Activated gamma-delta T cell treated with Interleukin-2 at 50 U/mL for 16 hours (primary cell): ENCODE measurements around the gene PEX11B.
"Not testable (repeated sequence)": the region's sequence is repeated elsewhere in the genome, so short reads cannot be mapped to it uniquely, and the experiment has no call there.

Experiments used
- DNase-seq: peaks from one replicate; pipeline ENCODE4 v3.0.0-alpha.2; 2020

PEX11B gene

DNA sequence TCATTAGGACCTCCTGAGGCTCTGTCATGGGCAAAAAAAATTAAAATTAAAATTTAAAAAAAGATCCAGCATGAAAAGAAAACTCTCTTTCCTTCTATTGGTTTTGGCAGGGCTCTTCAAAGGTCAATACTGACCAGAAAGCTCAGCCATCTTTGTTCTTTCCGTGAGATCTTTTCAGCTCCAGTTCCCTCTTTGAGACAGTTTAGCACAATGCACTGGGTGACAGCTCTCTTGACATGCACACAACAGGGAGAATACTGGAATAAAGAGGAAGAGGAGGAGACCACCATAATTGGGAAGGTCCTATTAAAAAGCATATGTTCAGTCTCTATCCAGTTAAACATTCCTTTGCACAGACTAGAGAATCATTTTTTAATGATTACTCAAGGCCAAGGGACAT is 33.0 kb upstream of the PEX11B start:
- DNase-seq = no peak

DNA sequence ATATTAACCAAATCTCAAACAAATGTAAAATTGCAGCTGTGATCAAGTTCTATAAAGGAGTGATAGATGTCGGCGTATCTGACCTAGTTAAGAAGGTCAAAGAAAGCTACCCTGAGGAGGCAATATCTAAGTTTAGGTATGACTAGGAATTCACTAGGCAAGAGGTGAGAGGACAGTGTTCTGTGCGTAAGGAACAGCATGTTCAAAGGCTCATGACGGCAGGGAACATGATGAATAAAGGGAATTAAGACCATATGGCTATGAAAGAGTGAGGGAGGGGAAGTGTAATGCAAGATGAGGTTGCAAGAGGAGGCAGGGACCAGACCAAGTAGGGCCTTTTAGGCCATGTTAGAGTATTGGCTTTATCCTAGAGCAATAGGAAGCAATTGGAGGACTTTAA is 30.7 kb upstream of the PEX11B start:
- no peak for DNase-seq

DNA sequence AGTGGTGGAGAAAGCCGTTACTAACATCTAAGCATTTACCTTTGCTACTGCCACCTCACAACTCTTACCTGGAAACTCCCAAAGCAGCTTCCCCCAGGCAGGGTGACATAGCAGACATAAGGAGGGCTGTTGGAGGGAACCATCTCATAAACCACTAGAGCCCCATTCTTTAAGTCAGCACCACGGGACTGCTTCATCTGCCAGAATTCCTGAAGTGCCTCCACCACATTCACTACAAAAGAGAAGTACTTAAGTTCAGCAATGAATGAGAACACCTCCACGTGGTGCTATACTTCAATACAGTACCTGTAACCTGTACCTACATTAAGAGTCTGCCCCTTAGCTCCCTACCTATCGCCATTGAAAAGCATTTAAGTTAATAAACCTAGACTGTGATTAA is 29.0 kb upstream of the PEX11B start:
- DNase-seq = no peak

DNA sequence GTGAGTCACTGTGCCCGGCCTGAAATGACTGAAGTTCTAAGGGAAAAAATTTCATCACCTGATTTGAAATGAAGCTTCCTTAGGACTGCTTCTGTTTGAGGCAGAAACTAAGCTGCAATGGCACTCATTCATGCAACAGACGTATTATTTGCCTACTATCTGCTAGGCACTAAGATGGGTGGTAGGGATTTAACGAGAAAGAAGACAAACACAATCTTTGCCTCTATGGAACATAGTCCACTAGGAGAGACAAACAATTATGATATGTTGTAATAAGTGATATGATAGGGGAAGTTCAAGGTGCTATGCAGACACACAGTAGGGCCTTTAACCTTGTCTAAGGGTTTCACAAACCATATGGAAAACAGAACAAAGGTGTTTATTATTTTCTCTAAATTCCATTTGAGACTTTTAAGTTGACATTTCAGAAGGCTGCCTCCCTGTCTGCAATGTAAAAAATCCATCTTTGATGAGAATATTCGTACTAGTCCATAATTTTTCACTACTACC is 28.0 kb upstream of the PEX11B start:
- DNase-seq = no peak

DNA sequence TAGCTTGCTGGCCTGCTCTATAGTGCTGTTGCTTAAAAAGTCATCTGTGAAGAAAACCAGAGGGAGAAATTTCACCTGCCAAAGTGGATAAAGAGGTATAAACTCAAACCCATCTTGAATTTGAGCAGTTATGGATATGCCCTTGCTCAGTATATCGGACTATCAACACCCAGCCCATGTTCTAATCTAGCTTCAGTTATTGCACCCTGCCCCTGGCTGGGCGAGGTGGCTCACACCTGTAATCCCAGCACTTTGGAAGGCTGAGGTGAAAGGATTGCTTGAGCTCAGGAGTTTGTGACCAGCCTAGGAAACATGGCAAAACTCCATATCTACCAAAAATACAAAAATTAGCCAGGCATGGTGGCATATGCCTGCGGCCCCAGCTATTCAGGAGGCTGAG is 26.0 kb upstream of the PEX11B start:
- DNase-seq = no peak

DNA sequence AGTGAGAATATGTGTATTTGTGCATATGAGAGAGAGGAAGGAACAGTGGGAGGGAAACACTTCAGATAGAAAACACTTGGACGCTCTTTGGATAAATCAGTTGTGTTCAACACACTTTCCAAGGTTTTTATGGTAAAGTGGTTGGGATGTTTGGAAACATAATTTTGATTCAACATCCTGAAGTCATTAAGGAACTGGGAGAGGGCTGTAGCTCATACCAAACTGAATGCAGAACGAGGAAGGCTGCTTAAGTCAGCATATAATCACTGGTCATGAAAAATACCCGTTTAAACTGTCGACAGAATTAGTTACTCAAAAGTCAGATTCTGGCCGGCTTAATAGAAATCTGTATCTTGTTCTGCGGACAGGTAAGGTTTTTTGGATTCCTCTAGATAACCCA is 24.4 kb upstream of the PEX11B start:
- no peak for DNase-seq

DNA sequence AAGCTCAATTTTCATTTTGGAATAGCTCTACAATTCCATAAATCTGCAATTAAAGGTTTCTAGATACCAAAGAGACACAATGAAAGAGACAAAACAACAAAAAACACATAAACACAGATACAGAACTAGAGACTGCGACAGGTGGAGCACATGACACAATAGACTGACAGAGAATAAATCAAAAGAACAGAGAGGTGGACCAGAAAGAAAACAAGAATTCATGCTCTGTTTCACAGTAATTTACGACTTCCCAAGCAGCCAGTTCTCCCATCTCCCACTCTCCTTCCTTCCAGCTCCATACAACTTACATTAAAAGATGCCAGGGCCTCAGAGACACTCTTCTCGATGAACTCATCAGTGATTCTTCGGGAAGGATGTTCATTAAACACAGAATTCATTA is 23.9 kb upstream of the PEX11B start:
- no peak for DNase-seq

DNA sequence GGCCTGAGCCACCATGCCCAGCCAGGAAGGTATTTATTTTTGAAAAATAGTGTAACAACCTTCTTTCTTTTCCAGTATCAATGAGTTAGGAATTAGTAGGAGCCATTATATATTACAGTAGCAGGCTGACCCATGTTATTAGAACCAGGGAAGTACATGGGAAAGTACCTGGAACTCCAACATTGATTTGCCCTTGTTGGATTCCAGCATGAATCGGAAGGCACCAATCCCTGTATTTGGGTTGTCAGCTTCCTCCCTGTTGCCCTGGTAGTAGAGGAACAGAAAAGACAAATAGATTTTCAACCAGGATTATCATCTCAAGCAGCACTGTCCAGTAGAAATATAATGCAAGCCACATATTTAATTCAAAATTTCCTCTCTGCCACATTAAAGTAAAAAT is 18.9 kb upstream of the PEX11B start:
- DNase-seq = no peak

DNA sequence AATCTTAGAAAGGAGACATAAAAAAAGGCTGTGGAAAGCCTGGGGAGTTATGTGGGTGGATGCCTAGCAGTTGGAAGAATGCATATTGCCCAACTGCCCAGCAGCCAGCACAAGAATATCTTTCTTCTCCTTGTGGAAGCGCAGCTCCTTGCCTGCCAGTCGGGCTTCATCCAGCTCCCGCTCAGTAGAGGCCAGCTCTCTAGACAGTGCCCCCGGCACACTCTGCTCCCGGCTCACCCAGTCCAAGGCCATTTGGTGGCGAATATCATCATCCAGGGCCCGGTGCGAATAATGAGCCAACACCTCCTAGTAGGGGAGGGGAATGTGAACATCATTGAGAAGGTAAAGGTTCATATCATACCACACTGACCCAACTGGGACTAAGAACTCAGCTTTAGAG is 17.7 kb upstream of the PEX11B start:
- DNase-seq = no peak

DNA sequence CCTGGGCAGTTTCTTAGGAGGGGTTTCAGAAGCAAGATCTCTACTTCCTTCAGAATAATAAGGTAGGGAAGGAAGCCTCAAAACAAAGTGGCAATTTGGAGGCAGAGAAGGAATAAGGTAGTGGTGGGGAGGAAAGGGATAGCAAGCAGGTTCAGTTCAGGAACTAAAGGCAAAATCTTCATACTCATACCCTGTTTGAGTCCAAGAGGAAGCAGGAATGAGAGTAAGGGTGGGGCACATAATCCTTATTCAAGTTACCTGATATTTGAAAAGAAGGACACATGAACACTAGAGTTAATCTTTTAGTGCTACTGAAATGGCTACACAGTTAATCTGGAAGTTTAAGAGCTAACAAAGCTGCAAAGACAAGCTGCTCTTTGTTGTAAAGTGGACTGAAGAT is 17.2 kb upstream of the PEX11B start:
- no peak for DNase-seq

DNA sequence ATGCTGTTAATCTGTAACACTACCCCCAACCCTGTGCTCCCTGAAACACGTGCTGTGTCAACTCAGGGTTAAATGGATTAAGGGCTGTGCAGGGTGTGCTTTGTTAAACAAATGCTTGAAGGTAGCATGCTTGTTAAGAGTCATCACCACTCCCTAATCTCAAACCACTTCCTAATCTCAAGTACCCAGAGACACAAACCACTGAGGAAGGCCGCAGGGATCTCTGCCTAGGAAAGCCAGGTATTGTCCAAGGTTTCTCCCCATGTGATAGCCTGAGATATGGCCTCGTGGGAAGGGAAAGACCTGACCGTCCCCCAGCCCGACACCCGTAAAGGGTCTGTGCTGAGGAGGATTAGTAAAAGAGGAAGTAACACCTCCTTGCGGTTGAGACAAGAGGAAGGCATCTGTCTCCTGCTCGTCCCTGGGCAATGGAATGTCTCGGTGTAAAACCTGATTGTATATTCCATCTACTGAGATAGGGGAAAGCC is 14.0 kb upstream of the PEX11B start:
- peak; percentile 14 for DNase-seq

DNA sequence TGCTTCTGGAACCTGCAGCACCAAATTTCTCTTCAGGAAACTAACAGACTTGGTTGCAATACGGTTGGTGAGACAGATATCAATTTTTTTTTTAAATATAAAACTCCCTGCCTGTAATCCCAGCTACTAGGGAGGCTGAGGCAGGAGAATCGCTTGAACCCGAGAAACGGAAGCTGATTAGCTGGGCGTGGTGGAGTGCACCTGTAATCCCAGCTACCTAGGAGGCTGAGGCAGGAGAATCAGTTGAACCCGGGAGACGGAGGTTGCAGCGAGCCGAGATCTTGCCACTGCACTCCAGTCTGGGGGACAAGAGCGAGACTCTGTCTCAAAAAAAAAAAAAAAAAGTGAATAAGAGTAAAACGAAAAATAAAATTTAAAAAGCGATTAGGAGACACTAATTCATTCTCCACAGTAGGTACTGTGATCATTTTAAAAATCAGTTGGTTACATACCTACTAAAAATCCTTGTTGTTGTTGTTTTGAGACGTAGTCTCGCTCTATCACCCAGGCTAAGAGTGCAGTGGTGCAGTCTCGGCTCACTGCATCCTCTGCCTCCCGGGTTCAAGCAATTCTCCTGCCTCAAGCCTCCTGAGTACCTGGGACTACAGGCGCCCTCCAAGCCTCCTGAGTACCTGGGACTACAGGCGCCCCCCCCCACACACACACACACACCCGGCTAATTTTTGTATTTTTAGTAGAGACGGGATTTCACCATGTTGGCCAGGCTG is 9.6 kb upstream of the PEX11B start:
- DNase-seq = peak; percentile 8

DNA sequence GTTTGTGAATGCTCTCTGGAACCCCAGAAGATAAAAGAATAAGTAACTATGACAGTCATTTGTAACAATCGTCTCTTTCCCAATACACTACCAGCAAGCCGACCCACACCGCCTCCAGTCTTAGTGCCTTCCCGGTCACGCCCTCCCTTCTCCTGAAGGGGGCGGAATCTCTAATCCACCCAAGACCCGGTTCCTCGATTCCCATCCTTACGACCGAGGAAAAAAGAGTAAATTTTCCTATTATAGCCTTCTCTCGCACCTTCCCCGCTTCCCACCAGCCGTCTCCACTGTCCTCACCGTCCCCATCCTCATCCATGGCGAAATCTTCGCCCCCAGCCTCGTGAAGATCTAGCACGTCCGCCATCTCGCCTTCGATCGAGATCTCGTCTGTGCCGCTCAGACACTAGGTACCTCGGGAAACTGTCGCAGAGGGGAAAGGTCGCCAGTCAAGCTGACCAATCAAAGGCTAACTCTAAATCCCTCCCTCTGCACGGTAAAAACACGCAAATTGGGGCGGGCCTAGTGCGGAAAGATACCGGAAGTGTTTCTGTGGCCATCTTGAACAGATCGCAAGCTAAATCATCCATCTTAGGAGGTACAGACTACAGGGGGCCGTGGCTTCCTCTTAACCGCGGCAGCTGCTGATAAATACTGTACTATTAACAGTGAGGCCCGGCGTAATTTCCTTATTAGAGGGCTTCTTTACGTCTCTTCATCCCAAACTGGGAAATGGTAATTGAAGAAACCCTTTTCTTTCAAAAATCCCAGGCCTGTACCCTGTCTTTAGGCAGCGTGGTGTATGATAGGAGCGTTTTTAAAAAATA is 8.8 kb upstream of the PEX11B start, which contains the start of gene RBM8A:
TSS of gene RBM8A (minus strand) at position 422 of the 824 bp plus-strand sequence. CDS start at position 364, 58 bp downstream.
- DNase-seq = peak; percentile 93

DNA sequence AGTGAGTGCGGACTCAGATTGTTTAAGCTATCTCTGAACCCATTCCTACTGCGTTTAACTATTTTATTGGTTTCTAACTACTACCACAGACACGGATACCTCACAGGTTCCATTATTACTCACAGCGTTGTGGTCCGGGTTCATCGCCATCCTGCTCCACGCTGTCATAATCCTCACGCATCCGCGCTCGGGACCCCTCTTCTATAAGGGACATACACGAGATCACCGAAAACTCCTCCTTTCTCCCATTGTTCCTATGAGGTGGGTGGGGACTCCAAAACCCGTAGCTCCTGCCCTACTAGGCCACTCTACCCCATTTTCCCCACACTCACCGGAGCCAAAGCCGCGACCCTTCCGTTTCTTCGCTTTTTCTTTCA is 8.2 kb upstream of the PEX11B start:
- DNase-seq = no peak

DNA sequence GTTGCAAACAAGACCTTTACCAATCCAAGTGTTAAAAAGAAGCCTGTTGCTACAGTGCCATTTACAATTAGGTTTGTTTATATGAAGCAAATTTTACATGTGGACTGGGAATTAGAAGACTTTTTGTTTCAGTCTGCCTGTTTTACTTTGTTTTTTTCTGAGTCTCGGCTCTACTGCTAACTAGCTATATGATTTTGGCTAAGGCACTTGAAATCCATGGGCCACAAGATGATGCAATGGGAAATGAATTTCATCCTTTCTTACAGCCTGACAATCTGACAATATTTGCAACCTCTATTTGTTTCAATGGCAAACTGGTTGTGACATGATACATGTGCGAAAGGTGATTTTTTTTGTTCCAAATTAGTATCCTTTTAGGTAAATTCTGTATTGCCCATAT is 3.7 kb upstream of the PEX11B start:
- DNase-seq = no peak

DNA sequence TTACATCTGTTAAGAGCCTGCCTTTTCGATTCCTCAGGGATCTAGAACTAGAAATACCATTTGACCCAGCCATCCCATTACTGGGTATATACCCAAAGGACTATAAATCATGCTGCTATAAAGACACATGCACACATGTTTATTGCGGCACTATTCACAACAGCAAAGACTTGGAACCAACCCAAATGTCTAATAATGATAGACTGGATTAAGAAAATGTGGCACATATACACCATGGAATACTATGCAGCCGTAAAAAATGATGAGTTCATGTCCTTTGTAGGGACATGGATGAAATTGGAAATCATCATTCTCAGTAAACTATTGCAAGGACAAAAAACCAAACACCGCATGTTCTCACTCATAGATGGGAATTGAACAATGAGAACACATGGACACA is 1.8 kb upstream of the PEX11B start:
- not testable (repeated sequence) for DNase-seq

DNA sequence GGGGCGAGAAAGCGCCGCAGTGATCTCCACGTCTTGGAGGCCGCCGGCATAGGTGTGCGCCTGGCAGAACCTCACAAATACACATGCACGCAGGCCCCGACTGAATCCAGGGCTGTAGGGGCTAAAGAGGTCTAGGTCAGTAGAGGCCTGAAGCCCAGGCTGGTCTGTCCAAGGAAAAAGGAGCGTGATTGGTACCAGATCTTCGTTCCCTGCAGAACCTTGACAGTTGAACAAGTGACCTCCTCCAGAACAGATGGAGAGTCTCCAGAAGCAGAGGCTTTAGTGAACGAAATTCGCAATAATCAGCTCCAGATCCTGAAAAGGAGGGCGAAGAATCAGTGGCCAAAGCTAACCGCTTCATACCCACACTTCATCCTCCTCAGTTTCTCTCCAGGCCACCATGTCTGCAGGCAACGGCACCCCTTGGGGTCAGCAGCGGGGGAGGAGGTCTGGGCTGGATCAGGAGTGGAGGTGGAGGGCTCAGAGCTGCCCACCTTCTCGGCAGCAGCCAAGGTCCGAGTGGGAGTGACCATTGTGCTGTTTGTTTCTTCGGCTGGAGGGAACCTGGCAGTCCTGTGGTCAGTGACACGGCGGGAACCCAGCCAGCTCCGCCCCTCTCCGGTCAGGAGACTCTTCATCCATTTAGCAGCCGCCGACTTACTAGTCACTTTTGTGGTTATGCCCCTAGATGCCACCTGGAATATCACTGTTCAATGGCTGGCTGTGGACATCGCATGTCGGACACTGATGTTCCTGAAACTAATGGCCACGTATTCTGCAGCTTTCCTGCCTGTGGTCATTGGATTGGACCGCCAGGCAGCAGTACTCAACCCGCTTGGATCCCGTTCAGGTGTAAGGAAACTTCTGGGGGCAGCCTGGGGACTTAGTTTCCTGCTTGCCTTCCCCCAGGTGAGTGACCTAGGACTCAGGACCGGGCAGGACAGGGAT is 749 bp upstream of the PEX11B start:
- DNase-seq = peak; percentile 12

DNA sequence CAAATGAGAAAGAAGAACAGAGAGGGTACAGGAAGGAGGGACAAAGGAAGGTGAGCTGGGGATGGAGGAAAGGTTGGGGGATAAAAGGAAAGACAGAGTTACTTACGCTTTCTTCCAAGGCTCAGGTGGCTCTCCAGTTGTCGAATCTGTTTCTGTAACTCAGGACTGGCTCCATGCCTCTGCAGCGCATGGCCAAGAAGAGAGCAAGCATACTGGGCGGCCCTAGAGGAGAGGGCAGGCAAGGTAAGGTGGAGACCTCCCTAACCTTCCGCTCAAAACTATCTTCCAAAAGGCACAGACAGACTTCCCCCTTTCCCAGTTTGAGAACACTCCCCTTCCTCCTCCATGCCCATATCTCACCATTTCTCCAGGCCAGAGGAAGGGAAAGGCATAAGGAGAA is 922 bp downstream of the PEX11B start:
- no peak for DNase-seq

DNA sequence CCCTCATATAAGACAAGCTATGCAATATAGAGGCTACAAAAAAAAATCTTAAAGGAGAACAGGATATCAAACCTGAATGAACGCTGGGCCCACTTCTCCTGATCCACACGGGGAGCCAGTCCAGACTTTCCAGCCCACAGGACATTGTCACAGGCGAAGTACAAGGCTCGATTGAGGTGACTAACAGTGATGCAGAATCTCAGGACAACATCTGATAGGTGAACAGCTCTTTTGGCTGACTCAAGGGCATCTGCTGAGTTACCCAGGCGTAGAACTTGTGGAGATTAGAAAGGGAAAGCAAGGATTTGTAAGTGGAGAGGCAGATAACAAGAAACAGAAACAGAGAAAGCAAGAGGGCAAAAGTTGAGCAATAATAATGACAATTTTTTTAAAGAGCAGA is 1.8 kb downstream of the PEX11B start:
- no peak for DNase-seq

DNA sequence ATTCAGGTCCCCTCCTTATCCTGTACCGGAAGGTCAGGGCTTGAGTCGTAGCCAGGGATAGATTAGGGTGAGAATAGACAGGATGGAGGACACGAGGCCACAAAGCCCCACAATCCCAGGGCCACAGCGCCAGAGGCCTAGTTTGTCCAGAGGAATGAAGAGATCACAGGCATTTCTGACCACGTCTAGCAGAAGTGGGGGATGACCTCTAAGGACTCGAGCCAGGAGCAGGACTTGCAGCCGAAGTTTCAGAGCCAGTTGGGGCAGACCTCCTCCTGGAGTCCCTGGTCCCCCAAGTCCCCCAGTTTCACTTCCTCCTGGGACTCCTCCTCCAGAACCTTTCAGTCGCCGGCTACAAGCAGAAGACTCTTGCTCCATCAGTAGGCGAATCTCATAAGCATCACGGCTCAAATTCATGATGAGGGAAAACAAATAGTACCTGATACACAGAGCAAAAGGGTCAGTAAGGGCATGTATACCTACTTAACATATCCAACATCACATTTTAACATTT is 6.3 kb downstream of the PEX11B start:
- no peak for DNase-seq

DNA sequence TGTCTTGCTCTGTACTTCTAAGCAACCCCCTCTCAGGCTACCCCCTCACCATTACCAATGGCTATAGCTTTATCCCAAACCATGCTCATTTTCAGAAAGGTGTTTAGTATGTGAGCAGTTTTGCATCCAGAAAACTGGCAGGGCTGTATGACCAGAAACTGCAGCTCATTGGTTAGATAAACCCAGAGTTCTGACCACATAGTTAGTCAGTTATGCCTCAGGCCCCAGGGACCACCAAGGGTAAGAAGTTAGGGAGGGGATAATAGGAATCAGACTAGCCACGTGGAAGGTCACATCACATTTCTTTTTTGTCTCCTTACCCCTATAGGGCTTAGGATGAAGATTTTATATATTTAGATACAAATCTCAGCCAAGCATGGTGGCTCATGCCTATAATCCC is 9.9 kb downstream of the PEX11B start:
- no peak for DNase-seq

DNA sequence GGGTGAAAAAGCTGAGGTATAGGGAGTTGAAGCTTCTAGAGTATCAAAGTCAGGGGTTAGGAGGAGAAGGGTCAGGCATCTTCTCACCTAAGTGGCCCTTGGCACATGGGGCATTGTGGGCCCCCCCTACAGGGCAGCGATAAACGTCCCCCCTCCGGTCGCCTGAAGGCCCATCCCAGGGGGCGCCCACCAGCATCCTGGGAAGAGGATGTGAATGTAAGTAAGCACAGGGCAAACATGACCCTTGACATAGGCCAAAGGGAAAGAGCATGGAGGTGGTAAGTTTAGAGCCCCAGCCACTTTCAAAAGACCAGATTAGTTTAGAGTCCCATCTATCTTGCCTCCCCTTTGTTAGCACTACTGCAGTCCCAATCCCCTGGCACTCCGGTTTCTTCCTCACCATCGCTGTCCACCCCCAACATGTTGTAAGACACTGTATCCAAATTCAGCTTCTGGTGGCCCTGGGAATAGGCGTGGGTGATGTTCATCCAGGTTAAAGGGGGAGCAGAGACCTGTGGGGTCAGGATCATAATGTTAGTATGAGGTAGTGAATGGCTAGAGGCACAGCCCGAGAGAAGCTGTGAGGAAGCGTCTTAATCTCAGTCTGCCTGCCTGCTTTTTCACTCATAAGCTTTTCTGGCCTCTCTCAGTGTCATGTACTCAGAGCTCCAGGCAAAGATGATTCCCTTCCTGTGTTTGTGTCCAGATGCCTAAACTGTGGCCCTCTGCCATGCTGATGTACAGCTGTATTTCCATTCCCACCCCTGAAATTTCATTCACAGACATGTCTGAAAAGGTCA is 11.4 kb downstream of the PEX11B start:
- DNase-seq = no peak
